Loucy (cell line): ENCODE measurements around the gene A2M.

Source experiments
- H2AFZ ChIP-seq: fragments of 200-600 bp; sonication (generic); 2 replicates; pipeline ENCODE4 v1.6.0; 2016; ENCODE audit warnings: antibody characterized with exemption, mild to moderate bottlenecking, low read length, moderate library complexity
- H3F3A ChIP-seq: fragments of 200-600 bp; 2 replicates; pipeline ENCODE4 v1.6.0; 2016; ENCODE audit warnings: antibody characterized with exemption, low read depth, mild to moderate bottlenecking
- H3K27me3 ChIP-seq: fragments of 200-600 bp; sonication (generic); 2 replicates; pipeline ENCODE4 v1.6.1; 2014; ENCODE audit warnings: low read length, mild to moderate bottlenecking; ENCODE audit not compliant: insufficient read depth, poor library complexity, severe bottlenecking
- H3K36me3 ChIP-seq: fragments of 200-600 bp; sonication (generic); 2 replicates; pipeline ENCODE4 v1.6.1; 2016; ENCODE audit warnings: low read length; ENCODE audit not compliant: insufficient read depth
- H3K4me1 ChIP-seq: fragments of 200-600 bp; sonication (generic); 2 replicates; pipeline ENCODE4 v1.5.1; 2014; ENCODE audit warnings: low read length, mild to moderate bottlenecking; ENCODE audit not compliant: insufficient read depth, poor library complexity, severe bottlenecking
- H3K4me2 ChIP-seq: fragments of 200-600 bp; sonication (generic); 2 replicates; pipeline ENCODE4 v1.6.0; 2014; ENCODE audit warnings: antibody characterized with exemption, low read length, low read depth, mild to moderate bottlenecking; ENCODE audit not compliant: poor library complexity, severe bottlenecking
- H3K4me3 ChIP-seq: fragments of 200-600 bp; sonication (generic); 2 replicates; pipeline ENCODE4 v1.5.1; 2014; ENCODE audit warnings: low read length, mild to moderate bottlenecking, mixed read lengths; ENCODE audit not compliant: poor library complexity, severe bottlenecking
- H3K79me2 ChIP-seq: fragments of 200-600 bp; sonication (generic); 2 replicates; pipeline ENCODE4 v1.6.1; 2014; ENCODE audit warnings: low read length; ENCODE audit not compliant: insufficient read depth
- H3K9ac ChIP-seq: fragments of 200-600 bp; sonication (generic); 2 replicates; pipeline ENCODE4 v1.6.0; 2014; ENCODE audit warnings: mild to moderate bottlenecking, low read depth, low read length, moderate library complexity; ENCODE audit not compliant: poor library complexity, severe bottlenecking
- H3K9me2 ChIP-seq: fragments of 200-600 bp; sonication (generic); replicated peaks from 2 replicates; pipeline ENCODE4 v1.6.1; 2016; ENCODE audit warnings: low read depth, low read length, mixed read lengths
- H3K9me3 ChIP-seq: fragments of 200-600 bp; sonication (generic); 2 replicates; pipeline ENCODE4 v1.6.1; 2014; ENCODE audit warnings: mild to moderate bottlenecking, antibody characterized with exemption, low read length, low read depth; ENCODE audit not compliant: insufficient read depth
- H4K20me1 ChIP-seq: fragments of 200-600 bp; sonication (generic); 2 replicates; pipeline ENCODE4 v1.6.0; 2014; ENCODE audit warnings: antibody characterized with exemption, low read length, mild to moderate bottlenecking; ENCODE audit not compliant: insufficient read depth, poor library complexity, severe bottlenecking
- CTCF ChIP-seq: fragments of 200-600 bp; sonication (generic); conservative IDR thresholded peaks from 2 replicates; pipeline ENCODE4 v1.5.1; 2014; ENCODE audit warnings: mild to moderate bottlenecking, antibody characterized with exemption, low read length
- EZH2phosphoT487 ChIP-seq: fragments of 200-600 bp; IDR thresholded peaks from 2 replicates; pipeline ENCODE4 v1.6.1; 2018; ENCODE audit warnings: antibody characterized with exemption, mild to moderate bottlenecking, moderate library complexity, borderline replicate concordance

The A2M gene

GRCh38 chr12:9113987-9114309 lies 1.8 kb downstream of the A2M start:
- H3K36me3 ChIP-seq = no peaks in the 10 kb centered on the region

GRCh38 chr12:9113296-9113986 lies 2.3 kb downstream of the A2M start:
- Histone ChIP-seq H3K4me2 (no peak overlapping the region), H3F3A (no peaks in the 10 kb centered on the region), H4K20me1 (no peaks in the 10 kb centered on the region)

More at GRCh38 chr12:9113987-9114309, 1.8 kb downstream of the A2M start:
- TF ChIP-seq EZH2phosphoT487 = no peak
- no peak for TF ChIP-seq CTCF
- H3K27me3 ChIP-seq = no peaks in the 10 kb centered on the region
- peaks cover 10% of the 10 kb centered on the region for H3K4me1 ChIP-seq
- no peak overlapping the region for H3K4me2 ChIP-seq
- no peaks in the 10 kb centered on the region for H4K20me1 ChIP-seq
- no peaks in the 10 kb centered on the region for H3K9me3 ChIP-seq
- no peak overlapping the region for H2AFZ ChIP-seq
- no peaks in the 10 kb centered on the region for H3K79me2 ChIP-seq
- no peaks in the 10 kb centered on the region for H3F3A ChIP-seq
- H3K9ac ChIP-seq = no peak overlapping the region
- H3K9me2 ChIP-seq = no peaks in the 10 kb centered on the region
- no peak overlapping the region for H3K4me3 ChIP-seq

GRCh38 chr12:9112076-9112853 lies 3.5 kb downstream of the A2M start:
- no peak overlapping the region for H3K4me3 ChIP-seq
- no peak overlapping the region for H3K9ac ChIP-seq
- H3K27me3 ChIP-seq = no peaks in the 10 kb centered on the region
- H4K20me1 ChIP-seq = no peaks in the 10 kb centered on the region
- no peaks in the 10 kb centered on the region for H3K9me3 ChIP-seq
- no peak for TF ChIP-seq CTCF
- no peak for TF ChIP-seq EZH2phosphoT487
- peaks cover 4% of the 10 kb centered on the region for H3K4me1 ChIP-seq
- no peak overlapping the region for H2AFZ ChIP-seq
- H3K79me2 ChIP-seq = no peaks in the 10 kb centered on the region
- H3F3A ChIP-seq = no peaks in the 10 kb centered on the region
- no peaks in the 10 kb centered on the region for H3K9me2 ChIP-seq
- H3K36me3 ChIP-seq = no peaks in the 10 kb centered on the region
- H3K4me2 ChIP-seq = no peak overlapping the region

More at GRCh38 chr12:9113296-9113986, 2.3 kb downstream of the A2M start:
- no peaks in the 10 kb centered on the region for H3K36me3 ChIP-seq
- H3K4me3 ChIP-seq = no peak overlapping the region
- no peaks in the 10 kb centered on the region for H3K79me2 ChIP-seq
- H3K9ac ChIP-seq = no peak overlapping the region
- TF ChIP-seq CTCF = no peak
- no peak for TF ChIP-seq EZH2phosphoT487
- H3K4me1 ChIP-seq = peaks cover 8% of the 10 kb centered on the region
- no peak overlapping the region for H2AFZ ChIP-seq
- no peaks in the 10 kb centered on the region for H3K27me3 ChIP-seq
- H3K9me3 ChIP-seq = no peaks in the 10 kb centered on the region
- no peaks in the 10 kb centered on the region for H3K9me2 ChIP-seq
